Psoas muscle (tissue), 8 donors: ENCODE data around the gene PI4KA. TPM values are rescaled to one million over a fixed set of nuclear protein-coding genes. Genes with fewer than 3 reads are reported as not detected.
A peak's percentile ranks its signal among the peaks of the same experiment; 100 is the strongest.
"Not testable (repeated sequence)": the region's sequence is repeated elsewhere in the genome, so short reads cannot be mapped to it uniquely, and the experiment has no call there.

Experiments
- ATAC-seq, 4 donors: fragments of 200-7000 bp; cut with Tn5 transposase; one replicate each; pipeline ENCODE4 v1.9.1; 2020; ENCODE audit warnings: moderate library complexity in 3 of 4, mild to moderate bottlenecking in 2 of 4
- DNase-seq, 2 donors: peaks; one replicate each; pipeline ENCODE4 v3.0.0-alpha.2; 2020
- H3K27ac ChIP-seq: fragments of 200-600 bp; one replicate; pipeline ENCODE4 v1.8.0; 2022
- H3K27me3 ChIP-seq, 3 donors: fragments of 200-600 bp in 1 of 3; one replicate each; pipeline versions ENCODE4 v1.6.1 to v1.8.0; 2013 to 2022; ENCODE audit warnings: low read length in 2 of 3, mild to moderate bottlenecking in 2 of 3, moderate library complexity in 1 of 3; ENCODE audit not compliant: insufficient read depth in 3 of 3
- H3K36me3 ChIP-seq, 2 donors: fragments of 200-600 bp in 1 of 2; one replicate each; pipeline versions ENCODE4 v1.6.1 to v1.8.0; 2013 to 2022; ENCODE audit warnings: low read depth in 1 of 2, mild to moderate bottlenecking in 1 of 2, moderate library complexity in 1 of 2; ENCODE audit not compliant: insufficient read depth in 1 of 2
- H3K4me1 ChIP-seq: fragments of 200-600 bp; one replicate; pipeline ENCODE4 v1.8.0; 2022
- H3K4me3 ChIP-seq: fragments of 200-600 bp; one replicate; pipeline ENCODE4 v1.8.0; 2022; ENCODE audit warnings: mild to moderate bottlenecking
- H3K9me3 ChIP-seq: fragments of 200-600 bp; one replicate; pipeline ENCODE4 v1.8.0; 2022
- WGBS, 3 donors: extraction: QIAGEN DNeasy Blood & Tissue Kit; methylation state at CpG; one replicate each; pipeline versions ENCODE4 v1.1.6 to v1.1.7; 2013; 5-methylcytosine and 5-hydroxymethylcytosine counted together
- intact Hi-C, 2 donors: fragments of 100-400 bp; cut with DNase I; formaldehyde crosslinking; loops; one replicate each; pipeline versions ENCODE4 v1.11.0 to v1.14.2; 2022
- polyA plus RNA-seq, 3 donors: library from polyadenylated mRNA; stranded (reverse); fragments of 200-250 nt; gene quantifications; one replicate each; pipeline ENCODE4 v1.2.3, GENCODE V29; 2013
- total RNA-seq, 4 donors: library from RNA; stranded (reverse); fragmentation: NEBNext Ultra II Directional in 2 of 4; extraction: Animal tissue kit (Norgen Biotek cat#: 25700) in 2 of 4; gene quantifications; one replicate each; pipeline versions ENCODE4 v1.2.1 to v1.2.4, GENCODE V29; 2021 to 2023
- TF ChIP-seq, protein P1 (sequence below): fragments of 200-600 bp; IDR thresholded peaks from one replicate; pipeline ENCODE4 v1.8.0; 2022; ENCODE audit warnings: antibody characterized with exemption
- donor health status: healthy with polysubstance abuse.
- donor health status: DM: no; HTN: no; CAD: no; lungs with moderate emphysema.
- donor health status: Bipolar disorder and iron deficiency.
- donor health status: healthy.
- donor health status: DM: yes; HTN: yes; CAD: no.
- donor health status: DM: no; HTN: no; CAD: no.
- donor health status: DM: no; HTN: no; CAD: no.
- donor health status: DM: yes; HTN: yes; CAD: no.

The PI4KA gene
- total and polyA plus RNA-seq, 7 donors = 22.7 to 52.6 (median 41.0) TPM

DNA sequence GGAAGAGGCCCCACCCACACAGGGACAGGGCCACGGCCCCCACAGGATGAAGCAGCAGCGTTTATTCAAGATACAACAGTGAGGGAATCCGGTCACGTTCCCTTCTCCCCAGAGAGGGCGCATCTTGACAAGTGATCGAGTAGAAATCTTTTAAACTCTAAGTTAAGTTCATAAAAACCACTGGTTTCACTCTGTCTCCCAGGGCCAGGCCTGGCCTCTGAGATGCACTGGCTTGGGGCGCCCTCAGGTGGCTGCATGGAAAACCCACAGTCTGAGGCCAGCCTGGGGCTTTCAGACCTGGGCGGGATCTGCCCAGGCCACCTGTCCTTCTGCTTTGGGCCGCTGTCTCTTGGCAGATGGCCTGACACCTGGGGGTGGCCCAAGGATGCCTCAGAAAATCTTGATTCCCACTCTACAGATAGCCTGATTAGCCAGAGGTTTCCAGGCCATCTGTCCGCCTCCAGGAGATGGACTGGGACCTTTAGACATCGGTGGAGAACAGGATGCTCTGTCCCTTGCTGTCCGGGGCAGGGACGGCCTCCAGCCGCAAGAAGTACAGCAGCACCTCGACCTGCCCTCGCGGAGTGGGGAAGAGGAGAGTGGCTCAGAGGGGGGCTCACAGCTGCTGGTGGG lies 161.0 kb downstream of the PI4KA start:
- peak in 2 of 4 donors; percentile 54 to 55 for ATAC-seq
- not testable (repeated sequence) for H3K27me3 ChIP-seq, H3K9me3 ChIP-seq, H3K4me1 ChIP-seq, H3K27ac ChIP-seq, H3K36me3 ChIP-seq, H3K4me3 ChIP-seq
- TF ChIP-seq, protein P1, sequence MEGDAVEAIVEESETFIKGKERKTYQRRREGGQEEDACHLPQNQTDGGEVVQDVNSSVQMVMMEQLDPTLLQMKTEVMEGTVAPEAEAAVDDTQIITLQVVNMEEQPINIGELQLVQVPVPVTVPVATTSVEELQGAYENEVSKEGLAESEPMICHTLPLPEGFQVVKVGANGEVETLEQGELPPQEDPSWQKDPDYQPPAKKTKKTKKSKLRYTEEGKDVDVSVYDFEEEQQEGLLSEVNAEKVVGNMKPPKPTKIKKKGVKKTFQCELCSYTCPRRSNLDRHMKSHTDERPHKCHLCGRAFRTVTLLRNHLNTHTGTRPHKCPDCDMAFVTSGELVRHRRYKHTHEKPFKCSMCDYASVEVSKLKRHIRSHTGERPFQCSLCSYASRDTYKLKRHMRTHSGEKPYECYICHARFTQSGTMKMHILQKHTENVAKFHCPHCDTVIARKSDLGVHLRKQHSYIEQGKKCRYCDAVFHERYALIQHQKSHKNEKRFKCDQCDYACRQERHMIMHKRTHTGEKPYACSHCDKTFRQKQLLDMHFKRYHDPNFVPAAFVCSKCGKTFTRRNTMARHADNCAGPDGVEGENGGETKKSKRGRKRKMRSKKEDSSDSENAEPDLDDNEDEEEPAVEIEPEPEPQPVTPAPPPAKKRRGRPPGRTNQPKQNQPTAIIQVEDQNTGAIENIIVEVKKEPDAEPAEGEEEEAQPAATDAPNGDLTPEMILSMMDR = peak; percentile 57
- WGBS, 3 donors = 25 to 35% (median 33%) methylated on average over 12 to 16 of the region's 17 CpGs
- intact Hi-C loops = loop anchor here (5.0 to 10.0 kb wide), 4 partner anchors 90 to 280 kb away; partner anchors contain the start of gene KLHL22 (in 1 of the 2)
- peak in 1 of 2 donors; percentile 90 for DNase-seq

DNA sequence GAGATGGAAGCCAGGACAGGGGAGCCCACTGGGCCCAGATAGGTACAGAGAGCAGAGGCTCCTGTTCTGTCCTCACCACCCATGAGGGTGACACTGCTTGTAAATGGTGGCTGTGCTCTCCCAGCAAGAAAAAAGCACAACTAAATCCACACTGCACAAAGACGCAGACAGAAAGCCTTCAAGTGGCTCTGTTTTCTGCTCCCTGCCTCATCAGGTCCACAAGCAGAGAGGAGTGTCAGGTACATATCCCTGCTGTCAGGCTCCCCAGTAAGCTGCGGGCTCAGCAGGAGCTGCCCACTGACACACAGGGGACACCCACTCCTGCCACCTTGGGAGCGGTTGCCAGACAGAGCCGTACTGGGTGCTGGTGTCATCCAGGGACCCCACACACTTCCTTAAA lies 162.6 kb downstream of the PI4KA start:
- not testable (repeated sequence) for H3K9me3 ChIP-seq, H3K4me3 ChIP-seq, H3K36me3 ChIP-seq, H3K27me3 ChIP-seq, ATAC-seq, H3K4me1 ChIP-seq, DNase-seq, H3K27ac ChIP-seq
- intact Hi-C loops = loop anchor here (5.0 to 10.0 kb wide), 4 partner anchors 89 to 279 kb away; partner anchors contain the start of gene KLHL22 (in 1 of the 2)
- WGBS, 3 donors = 67 to 100% (median 93%) methylated on average over 2 to 4 of the region's 4 CpGs

- H3K36me3 ChIP-seq, ATAC-seq, H3K4me1 ChIP-seq, H3K27me3 ChIP-seq, H3K4me3 ChIP-seq, H3K27ac ChIP-seq, H3K9me3 ChIP-seq, DNase-seq: not testable (repeated sequence)
- WGBS, 3 donors = 63 to 80% (median 66%) methylated on average over 7 to 10 of the region's 12 CpGs
- intact Hi-C loops = loop anchor here (5.0 to 10.0 kb wide), 4 partner anchors 88 to 278 kb away; partner anchors contain the start of gene KLHL22 (in 1 of the 2)
Observed at GRCh38 chr22:20695205-20695604, 163.4 kb downstream of the PI4KA start.

- not testable (repeated sequence) for H3K27ac ChIP-seq, H3K4me3 ChIP-seq, H3K9me3 ChIP-seq, DNase-seq, H3K4me1 ChIP-seq, H3K36me3 ChIP-seq, H3K27me3 ChIP-seq, ATAC-seq
- WGBS, 3 donors = 88 to 91% (median 89%) methylated on average over 6 of the region's 14 CpGs
- intact Hi-C loops = loop anchor here in 1 of 2 donors (10.0 kb wide), 1 partner anchor 199 kb away; the partner anchor contains the start of gene KLHL22
Observed at GRCh38 chr22:20694256-20694655, 164.4 kb downstream of the PI4KA start.

DNA sequence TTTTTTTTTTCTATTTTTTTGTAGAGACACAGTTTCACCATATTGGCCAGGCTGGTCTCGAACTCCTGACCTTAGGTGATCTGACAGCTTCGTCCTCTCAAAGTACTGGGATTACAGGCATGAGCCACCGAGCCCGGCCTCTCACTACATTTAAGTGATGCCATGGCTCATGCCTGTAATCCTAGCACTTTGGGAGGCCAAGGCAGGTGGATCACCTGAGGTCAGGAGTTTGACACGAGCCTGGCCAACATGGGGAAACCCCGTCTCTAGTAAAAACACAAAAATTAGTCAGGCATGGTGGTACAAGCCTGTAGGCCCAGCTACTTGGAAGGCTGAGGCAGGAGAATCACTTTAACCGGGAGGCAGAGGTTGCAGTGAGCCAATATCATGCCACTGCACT lies 165.7 kb downstream of the PI4KA start:
- not testable (repeated sequence) for ATAC-seq, DNase-seq, H3K4me3 ChIP-seq, H3K27ac ChIP-seq, H3K27me3 ChIP-seq, H3K4me1 ChIP-seq, H3K36me3 ChIP-seq, H3K9me3 ChIP-seq
- 90 to 92% (median 92%) methylated on average over 6 to 7 of the region's 7 CpGs for WGBS, 3 donors
- intact Hi-C loops = loop anchor here in 1 of 2 donors (10.0 kb wide), 1 partner anchor 198 kb away; the partner anchor contains the start of gene KLHL22

DNA sequence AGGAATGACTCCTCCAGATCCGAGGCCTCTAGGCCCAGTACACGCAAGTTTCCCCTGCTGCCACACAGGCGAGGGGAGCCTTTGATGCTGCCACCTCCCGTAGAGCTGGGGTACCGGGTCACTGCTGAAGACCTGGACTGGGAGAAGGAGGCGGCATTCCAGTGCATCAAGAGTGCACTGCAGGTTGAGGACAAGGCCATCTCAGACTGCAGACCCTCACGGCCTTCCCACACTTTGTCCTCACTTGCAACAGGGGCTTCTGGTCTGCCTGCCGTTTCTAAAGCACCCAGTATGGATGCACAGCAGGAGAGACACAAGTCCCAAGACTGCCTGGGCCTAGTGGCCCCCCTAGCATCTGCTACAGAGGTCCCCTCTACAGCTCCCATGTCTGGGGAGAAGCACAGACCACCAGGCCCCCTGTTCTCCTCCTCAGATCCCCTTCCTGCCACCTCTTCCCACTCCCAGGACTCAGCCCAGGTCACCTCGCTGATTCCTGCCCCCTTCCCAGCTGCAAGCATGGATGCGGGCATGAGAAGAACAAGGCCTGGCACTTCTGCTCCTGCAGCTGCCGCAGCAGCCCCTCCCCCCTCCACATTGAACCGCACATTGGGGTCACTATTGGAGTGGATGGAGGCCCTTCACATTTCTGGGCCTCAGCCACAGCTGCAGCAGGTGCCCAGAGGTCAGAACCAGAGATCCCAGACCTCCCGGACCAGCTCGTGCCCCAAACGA lies 167.9 kb downstream of the PI4KA start:
- H3K27me3 ChIP-seq, H3K4me3 ChIP-seq, ATAC-seq, H3K36me3 ChIP-seq, H3K9me3 ChIP-seq, H3K27ac ChIP-seq, DNase-seq, H3K4me1 ChIP-seq: not testable (repeated sequence)
- intact Hi-C loops = loop anchor here in 1 of 2 donors (10.0 kb wide), 1 partner anchor 196 kb away; the partner anchor contains the start of gene KLHL22
- WGBS, 3 donors = 76 to 85% (median 76%) methylated on average over 14 to 15 of the region's 15 CpGs

- DNase-seq, H3K27me3 ChIP-seq, intact Hi-C loops, H3K4me3 ChIP-seq, H3K4me1 ChIP-seq, H3K27ac ChIP-seq, ATAC-seq, H3K9me3 ChIP-seq, H3K36me3 ChIP-seq: not testable (repeated sequence)
- 93 to 95% (median 94%) methylated on average over 28 to 29 of the region's 29 CpGs for WGBS, 3 donors
Observed at GRCh38 chr22:20687356-20688172, 171.0 kb downstream of the PI4KA start.

DNA sequence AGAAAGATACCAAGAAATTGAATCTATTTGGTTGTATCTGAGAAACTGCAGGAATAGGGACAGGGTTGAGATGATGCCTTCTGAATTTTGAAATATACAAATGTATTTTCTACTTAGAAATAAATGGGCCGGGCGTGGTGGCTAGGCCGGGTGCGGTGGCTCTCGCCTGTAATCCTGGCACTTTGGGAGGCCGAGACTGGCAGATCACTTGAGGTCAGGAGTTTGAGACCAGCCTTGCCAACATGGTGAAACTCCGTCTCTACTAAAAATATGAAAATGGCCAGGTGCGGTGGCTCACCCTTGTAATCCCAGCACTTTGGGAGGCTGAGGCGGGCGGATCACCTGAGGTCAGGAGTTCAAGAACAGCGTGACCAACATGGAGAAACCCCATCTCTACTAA lies 172.8 kb downstream of the PI4KA start:
- H3K4me3 ChIP-seq, DNase-seq, H3K9me3 ChIP-seq, H3K27me3 ChIP-seq, intact Hi-C loops, H3K27ac ChIP-seq, H3K36me3 ChIP-seq, H3K4me1 ChIP-seq, ATAC-seq: not testable (repeated sequence)
- 89 to 93% (median 90%) methylated on average over 10 to 11 of the region's 11 CpGs for whole genome bisulfite sequencing, 3 donors

DNA sequence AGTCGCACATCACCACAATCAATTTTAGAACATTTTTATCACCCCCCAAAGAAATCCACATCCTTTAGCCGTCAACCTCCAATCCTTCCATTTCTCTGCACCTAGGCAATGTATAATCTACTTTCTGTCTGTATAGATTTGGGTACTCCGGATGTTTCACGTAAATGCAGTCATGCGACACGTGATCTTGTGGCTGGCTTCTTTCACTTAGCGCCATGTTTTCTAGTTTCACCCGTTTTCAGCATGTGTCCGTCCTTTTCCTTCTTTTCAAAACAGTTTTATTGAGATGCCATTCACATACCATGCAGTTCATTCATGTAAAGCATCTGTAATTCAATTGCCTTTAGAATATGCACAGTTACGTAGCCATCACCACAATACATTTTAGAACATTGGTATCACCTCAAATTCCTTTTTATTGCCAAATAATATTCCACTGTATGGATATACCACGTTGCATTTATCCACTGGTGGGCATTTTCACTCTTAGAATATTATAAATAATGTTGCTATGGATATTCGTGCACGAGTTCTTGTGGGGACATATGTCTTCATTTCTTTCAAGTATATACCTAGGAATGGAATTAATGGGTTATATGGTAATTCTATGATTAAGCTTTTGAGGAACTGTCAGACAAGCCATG lies 179.7 kb downstream of the PI4KA start:
- WGBS, 3 donors = 87 to 91% (median 89%) methylated on average over 12 to 13 of the region's 13 CpGs
- H3K4me3 ChIP-seq, H3K27ac ChIP-seq, H3K27me3 ChIP-seq, H3K9me3 ChIP-seq, DNase-seq, ATAC-seq, H3K4me1 ChIP-seq, H3K36me3 ChIP-seq, intact Hi-C loops: not testable (repeated sequence)
